HG03571 (cell line): ENCODE results near the gene PPM1G.
"Not testable (repeated sequence)": the region's sequence is repeated elsewhere in the genome, so short reads cannot be mapped to it uniquely, and the experiment has no call there.

ENCODE experiments used
- ATAC-seq: cut with Tn5 transposase; IDR thresholded peaks from one replicate; pipeline ENCODE4 v1.9.1; 2021; ENCODE audit not compliant: unreplicated experiment

The PPM1G gene

GRCh38 chr2:27376151-27376865 lies 33.1 kb downstream of the PPM1G start:
- no peak for ATAC-seq

DNA sequence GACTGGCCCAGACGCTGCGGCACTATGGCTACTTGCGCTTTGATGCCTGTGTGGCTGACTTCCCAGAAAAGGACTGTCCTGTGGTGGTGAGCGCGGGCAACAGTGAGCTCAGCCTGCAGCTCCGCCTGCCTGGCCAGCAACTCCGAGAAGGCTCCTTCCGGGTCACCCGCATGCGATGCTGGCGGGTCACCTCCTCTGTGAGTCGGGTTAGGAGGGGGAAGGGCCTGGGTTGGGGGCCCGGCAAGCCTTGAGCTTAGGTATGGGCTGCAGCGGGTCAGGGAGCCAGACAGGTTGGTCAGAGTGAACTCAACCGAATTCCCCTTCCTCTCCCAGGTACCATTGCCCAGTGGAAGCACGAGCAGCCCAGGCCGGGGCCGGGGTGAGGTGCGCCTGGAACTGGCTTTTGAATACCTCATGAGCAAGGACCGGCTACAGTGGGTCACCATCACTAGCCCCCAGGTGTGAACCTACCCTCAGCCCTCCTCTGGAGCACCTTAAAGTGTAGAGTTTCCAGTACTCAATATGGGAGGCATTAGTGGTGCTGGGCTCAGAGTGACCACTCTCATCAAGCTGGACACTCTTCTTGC lies 33.8 kb downstream of the PPM1G start:
- ATAC-seq = no peak

GRCh38 chr2:27373567-27373966 lies 35.8 kb downstream of the PPM1G start:
- ATAC-seq = no peak

GRCh38 chr2:27372937-27373336 lies 36.5 kb downstream of the PPM1G start:
- ATAC-seq = no peak

- peak; percentile 17 for ATAC-seq
Observed at GRCh38 chr2:27370816-27371620, 38.4 kb downstream of the PPM1G start.

- ATAC-seq = peak; percentile 83
Observed at GRCh38 chr2:27370026-27370815, 39.2 kb downstream of the PPM1G start, which contains the start of the genes EIF2B4 and SNX17. Gene EIF2B4, minus strand, starts transcription at chr2:27370338. Its CDS starts 24 bp downstream, at chr2:27370314. Gene SNX17, plus strand, starts transcription at chr2:27370616. Its CDS starts 128 bp downstream, at chr2:27370744.

- peak; percentile 8 for ATAC-seq
Observed at GRCh38 chr2:27369471-27370025, 39.8 kb downstream of the PPM1G start.

DNA sequence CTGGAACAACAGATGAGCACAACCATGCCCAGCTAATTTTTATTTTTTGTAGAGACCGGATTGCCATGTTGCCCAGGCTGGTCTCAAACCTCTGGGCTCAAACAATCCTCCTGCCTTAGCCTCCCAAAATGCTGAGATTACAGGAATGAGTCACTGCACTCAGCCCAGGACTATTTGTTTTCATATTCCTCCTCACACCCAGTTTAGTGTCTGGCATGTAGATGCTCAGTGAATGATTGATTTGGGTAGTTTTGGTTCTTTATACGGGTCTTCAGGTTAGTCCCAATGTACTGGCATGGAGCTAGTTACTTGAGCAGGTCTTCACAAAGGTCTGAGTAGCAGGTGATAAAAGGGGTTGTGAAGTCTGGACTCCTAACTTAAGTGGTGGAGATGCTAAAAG lies 45.5 kb downstream of the PPM1G start:
- ATAC-seq = no peak

- ATAC-seq = no peak
Observed at GRCh38 chr2:27362678-27363420, 46.5 kb downstream of the PPM1G start.

GRCh38 chr2:27356382-27357181 lies 52.8 kb downstream of the PPM1G start, which contains the start of gene GTF3C2:
Gene GTF3C2, minus strand, starts transcription at chr2:27356764. Its CDS starts 13,210 bp downstream, at chr2:27343554.
- peak; percentile 77 for ATAC-seq

- ATAC-seq = peak; percentile 18
Observed at GRCh38 chr2:27356056-27356381, 53.4 kb downstream of the PPM1G start.

GRCh38 chr2:27354597-27354927 lies 54.8 kb downstream of the PPM1G start:
- no peak for ATAC-seq

DNA sequence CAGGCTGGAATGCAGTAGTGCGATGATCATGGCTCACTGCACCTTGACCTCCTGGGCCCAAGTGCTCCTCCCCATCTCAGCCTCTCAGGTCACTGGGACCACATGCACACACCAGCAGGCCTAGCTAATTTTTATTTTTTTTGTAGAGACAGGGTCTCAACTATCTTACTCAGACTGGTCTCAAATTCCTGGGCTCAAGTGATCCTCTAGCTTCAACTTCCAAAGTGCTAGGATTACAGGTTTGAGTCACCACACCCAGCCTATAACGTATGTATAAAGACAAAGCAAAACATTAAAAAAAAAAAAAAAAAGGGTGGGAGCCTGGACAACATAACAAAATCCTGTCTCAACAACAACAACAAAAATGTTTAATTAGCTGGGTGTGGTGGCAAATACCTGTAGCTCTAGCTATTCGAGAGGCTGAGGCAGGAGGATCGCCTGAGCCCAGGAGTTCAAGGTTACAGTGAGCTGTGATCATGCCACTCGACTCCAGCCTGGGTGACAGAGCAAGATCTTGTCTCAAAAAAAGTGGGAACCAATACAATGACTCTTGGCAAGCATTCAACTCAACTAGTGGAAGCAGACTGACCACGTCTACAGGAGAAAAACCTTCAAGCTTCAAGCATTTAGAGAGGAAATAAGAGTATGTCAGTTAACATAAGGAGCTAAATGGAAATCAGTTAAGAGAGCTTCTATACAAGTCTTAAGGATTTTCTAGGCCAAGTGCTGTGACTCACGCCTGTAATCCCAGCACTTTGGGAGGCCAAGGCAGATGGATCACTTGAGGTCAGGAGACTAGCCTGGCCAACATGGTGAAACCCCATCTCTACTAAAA lies 55.4 kb downstream of the PPM1G start:
- no peak for ATAC-seq

DNA sequence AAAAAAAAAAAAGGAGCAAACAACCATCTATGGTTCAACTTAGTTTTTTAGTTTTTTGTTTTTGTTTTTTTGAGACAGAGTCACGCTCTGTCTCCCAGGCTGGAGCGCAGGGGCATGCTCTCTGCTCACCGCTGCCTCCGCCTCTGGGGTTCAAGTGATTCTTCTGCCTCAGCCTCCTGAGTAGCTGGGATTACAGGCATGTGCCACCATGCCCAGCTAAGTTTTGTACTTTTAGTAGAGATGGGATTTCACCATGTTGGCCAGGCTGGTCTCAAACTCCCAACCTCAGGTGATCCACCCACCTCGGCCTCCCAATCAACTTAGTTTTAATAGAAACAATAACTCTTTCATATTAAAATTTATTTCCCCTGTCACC lies 56.0 kb downstream of the PPM1G start:
- not testable (repeated sequence) for ATAC-seq

DNA sequence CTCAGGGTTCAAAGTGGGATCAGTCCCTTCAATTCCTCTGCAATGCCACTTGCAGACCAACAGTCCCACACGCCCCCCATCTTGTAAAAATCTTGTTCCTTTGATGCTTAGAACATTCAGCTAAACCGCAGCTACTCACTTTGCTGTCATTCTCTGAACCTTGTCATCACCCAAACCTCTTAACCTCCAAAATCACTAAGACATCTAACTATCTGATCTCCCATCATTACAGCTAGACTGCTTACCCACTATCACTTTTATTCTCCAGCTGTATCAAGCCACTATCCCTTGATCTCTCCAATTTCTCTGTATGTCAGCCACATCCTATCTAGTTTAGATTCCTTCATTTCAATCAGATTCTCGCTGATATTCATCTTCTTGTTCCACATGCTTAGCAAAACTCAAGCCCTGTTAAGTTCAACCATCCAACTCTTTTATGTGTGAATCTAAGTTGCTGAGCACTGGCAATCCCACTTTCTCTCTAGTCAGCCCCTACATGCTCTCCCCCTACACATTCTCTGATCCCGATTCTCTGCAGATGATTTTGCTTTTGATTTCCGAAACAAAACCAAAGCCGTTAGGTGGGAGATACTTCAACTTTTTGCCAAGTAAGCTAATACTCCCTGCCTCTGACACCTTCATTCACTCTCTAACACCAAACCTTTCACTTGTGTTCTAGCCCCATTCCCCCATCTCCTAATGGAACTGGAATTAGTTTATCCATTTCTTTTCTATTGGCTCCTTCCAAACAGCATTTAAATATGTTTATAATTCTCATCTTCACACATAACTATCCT lies 57.4 kb downstream of the PPM1G start:
- ATAC-seq = no peak

- no peak for ATAC-seq
Observed at GRCh38 chr2:27350106-27350693, 59.2 kb downstream of the PPM1G start.

- no peak for ATAC-seq
Observed at GRCh38 chr2:27347641-27348040, 61.8 kb downstream of the PPM1G start.
